KOPT-K1 (cell line): ENCODE results near the gene ENTPD5.

Source experiments
- H3K27ac ChIP-seq: fragments of 200-600 bp; sonication (generic); 2 replicates; pipeline ENCODE4 v1.5.1; 2016; ENCODE audit warnings: antibody characterized with exemption, mild to moderate bottlenecking, low read depth, low read length; ENCODE audit not compliant: poor library complexity, severe bottlenecking
- H3K36me3 ChIP-seq: fragments of 200-600 bp; sonication (generic); 2 replicates; pipeline ENCODE4 v1.5.1; 2017; ENCODE audit warnings: antibody characterized with exemption, mild to moderate bottlenecking, low read length, moderate library complexity; ENCODE audit not compliant: insufficient read depth
- H3K9me3 ChIP-seq: fragments of 200-600 bp; sonication (generic); 2 replicates; pipeline ENCODE4 v1.5.1; 2017; ENCODE audit warnings: antibody characterized with exemption, low read length, mild to moderate bottlenecking; ENCODE audit not compliant: insufficient read depth, poor library complexity, severe bottlenecking

Gene ENTPD5, protein sequence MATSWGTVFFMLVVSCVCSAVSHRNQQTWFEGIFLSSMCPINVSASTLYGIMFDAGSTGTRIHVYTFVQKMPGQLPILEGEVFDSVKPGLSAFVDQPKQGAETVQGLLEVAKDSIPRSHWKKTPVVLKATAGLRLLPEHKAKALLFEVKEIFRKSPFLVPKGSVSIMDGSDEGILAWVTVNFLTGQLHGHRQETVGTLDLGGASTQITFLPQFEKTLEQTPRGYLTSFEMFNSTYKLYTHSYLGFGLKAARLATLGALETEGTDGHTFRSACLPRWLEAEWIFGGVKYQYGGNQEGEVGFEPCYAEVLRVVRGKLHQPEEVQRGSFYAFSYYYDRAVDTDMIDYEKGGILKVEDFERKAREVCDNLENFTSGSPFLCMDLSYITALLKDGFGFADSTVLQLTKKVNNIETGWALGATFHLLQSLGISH

GRCh38 chr14:74018586-74019407, at the start of gene ENTPD5, which contains the start of gene BBOF1:
TSS of gene ENTPD5 (minus strand) at chr14:74019288. CDS start at chr14:73988102, 31,186 bp downstream.
TSS of gene BBOF1 (plus strand) at chr14:74019349. CDS start at chr14:74019479, 130 bp downstream.
- Histone ChIP-seq H3K9me3 (no peaks in the 10 kb centered on the region), H3K27ac (peak within 1 kb of the TSS; percentile 82), H3K36me3 (no peaks in the 10 kb centered on the region)

- H3K9me3 ChIP-seq, result no peaks in the 10 kb centered on the region
- no peaks in the 10 kb centered on the region; the same call in 1 of the 2 replicates for H3K36me3 ChIP-seq
- no peak overlapping the region for H3K27ac ChIP-seq
Measured at GRCh38 chr14:74065746-74066575, 46.9 kb upstream of the ENTPD5 start.

DNA sequence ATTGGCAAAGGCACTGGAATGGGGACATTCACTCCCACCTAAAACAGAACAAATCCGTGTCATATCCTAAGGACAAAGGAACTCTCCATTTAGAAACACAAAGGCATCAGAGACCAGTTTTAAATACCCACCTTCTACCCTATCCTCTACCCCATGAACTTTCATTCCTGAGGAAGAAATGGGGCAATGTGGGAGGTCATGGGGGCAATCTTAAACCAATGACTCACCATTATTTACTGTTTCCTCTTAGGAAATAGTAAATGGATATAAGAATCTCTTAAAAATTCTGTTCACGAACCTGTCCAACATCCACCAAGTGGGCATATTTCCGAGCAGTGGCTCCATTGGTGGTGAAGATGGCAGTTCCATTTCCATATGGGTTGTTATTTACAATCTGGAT, 45.8 kb upstream of the ENTPD5 start:
- Histone ChIP-seq H3K36me3 (no peaks in the 10 kb centered on the region; the same call in 1 of the 2 replicates), H3K27ac (no peak overlapping the region), H3K9me3 (no peaks in the 10 kb centered on the region)

DNA sequence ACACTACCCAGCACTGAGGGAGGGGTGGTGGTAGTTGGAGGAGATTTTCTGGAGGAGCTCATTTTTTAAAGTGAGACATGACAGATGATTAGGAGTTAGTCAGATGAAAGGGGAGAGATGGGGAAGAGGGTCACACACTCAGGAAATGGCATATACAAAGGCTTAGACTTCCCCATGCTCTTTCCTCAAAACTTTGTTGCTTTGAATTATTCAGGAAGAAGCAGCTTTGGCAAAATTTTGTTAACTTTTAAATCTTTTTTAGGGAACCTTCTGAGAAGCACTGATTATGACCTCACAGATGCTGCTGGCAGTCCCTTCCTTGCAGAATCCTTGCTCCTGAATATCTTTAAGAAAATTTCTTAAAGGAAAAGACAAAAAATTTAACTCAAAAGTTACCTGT, 45.3 kb upstream of the ENTPD5 start:
- H3K9me3 ChIP-seq, result no peaks in the 10 kb centered on the region
- H3K27ac ChIP-seq, result no peak overlapping the region
- no peaks in the 10 kb centered on the region; the same call in 1 of the 2 replicates for H3K36me3 ChIP-seq

GRCh38 chr14:74062809-74063150, 43.7 kb upstream of the ENTPD5 start:
- Histone ChIP-seq H3K36me3 (no peaks in the 10 kb centered on the region; the same call in 1 of the 2 replicates), H3K27ac (no peak overlapping the region), H3K9me3 (no peaks in the 10 kb centered on the region)

- no peaks in the 10 kb centered on the region for H3K36me3 ChIP-seq
Measured at GRCh38 chr14:74049876-74050495, 30.9 kb upstream of the ENTPD5 start.

DNA sequence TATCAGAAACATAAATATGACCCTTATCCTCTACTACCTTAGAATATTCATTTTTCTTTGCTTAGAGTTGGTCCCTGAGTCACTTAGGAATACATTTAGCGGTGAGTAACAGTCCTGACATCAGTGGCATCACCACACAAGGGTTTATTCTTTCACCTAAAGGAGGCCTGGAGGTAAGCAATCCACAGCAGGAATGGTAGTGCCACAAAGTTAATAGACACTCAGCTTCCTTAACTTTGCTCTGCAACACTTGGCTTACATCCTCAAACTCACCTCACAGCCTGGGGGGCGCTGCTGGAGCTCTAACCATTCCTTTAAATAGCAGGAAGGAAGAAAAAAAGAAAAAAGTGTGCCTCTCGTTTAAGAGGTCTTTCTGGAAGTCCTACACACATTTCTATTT, 29.2 kb upstream of the ENTPD5 start:
- Histone ChIP-seq H3K36me3 (no peaks in the 10 kb centered on the region), H3K9me3 (no peaks in the 10 kb centered on the region), H3K27ac (no peak overlapping the region)

More at GRCh38 chr14:74049876-74050495, 30.9 kb upstream of the ENTPD5 start:
- no peaks in the 10 kb centered on the region for H3K9me3 ChIP-seq
- no peak overlapping the region for H3K27ac ChIP-seq

DNA sequence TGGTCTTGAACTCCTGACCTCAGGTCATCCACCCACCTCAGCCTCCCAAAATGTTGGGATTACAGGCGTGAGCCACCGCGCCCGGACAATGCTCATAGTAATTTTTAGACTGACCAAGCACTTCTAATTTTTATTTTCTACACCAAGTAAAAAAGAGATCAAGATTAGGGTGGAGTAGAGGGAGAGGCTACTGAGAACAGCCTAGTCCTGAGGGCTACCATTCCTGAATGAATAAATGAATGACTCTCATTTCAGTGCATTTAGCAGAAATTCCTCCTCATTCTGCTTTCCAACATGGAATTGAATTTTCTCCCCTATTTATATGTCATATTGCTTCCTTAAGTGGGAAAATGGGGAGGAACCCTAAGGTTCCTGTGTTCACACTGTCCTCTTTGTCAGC, 26.4 kb upstream of the ENTPD5 start:
- Histone ChIP-seq H3K27ac (no peak overlapping the region), H3K36me3 (no peaks in the 10 kb centered on the region), H3K9me3 (no peaks in the 10 kb centered on the region)

DNA sequence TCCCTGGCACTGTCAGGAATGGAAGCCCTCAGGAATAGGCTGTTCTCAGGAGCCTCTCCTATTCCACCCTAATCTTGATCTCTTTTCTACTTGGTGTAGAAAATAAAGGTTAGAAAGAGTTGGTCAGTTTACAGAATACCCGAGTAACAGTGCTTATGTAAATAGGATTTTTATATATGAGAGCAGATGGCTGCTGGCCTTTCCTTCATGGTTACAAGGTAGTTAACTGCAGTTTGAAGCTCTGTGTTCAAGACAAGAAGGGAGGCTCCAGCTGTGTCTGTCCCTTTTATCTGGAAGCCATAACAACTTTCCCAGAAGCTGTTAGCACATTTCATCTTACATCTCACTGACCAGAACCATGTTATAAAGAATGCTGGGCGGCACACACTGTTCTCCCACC, 23.2 kb upstream of the ENTPD5 start:
- Histone ChIP-seq H3K36me3 (no peaks in the 10 kb centered on the region), H3K27ac (no peak overlapping the region), H3K9me3 (no peaks in the 10 kb centered on the region)

DNA sequence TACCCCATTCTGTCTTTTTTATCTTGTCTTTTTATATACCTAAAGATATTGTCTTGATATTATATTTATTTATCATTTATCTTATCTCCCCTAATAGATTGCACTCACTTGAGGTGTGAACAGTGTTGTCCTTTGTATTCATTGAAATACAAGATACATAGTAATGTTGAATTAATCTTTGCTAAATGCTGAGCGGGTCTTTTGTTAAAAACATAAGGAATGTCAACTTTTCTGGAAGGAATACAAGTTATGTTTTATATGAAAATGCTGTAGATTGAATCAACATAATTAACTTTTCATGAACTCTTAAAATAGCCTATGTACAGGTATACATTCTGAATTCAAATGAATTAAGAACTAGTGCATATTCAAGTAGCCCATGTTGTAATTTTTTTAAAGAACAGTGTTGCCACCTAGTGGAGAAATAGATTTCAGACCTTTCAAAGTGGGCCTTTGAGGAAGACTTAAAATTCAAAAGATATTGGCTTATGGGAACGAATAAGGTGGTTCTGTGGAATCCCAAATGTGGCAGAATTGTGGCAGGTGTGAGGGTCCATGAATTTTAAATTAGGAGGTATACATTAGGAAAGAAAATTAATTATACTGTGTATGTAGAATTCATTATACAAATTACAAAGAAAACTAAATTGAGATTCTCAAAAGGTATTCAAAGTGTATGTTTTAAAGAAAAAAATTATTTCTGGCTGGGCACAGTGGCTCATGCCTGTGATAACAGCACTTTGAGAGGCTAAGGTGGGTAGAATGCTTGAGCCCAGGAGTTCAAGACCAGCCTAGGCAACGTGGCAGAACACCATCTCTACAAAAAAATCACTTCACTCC, 19.2 kb upstream of the ENTPD5 start:
- Histone ChIP-seq H3K27ac (no peak overlapping the region), H3K9me3 (no peaks in the 10 kb centered on the region), H3K36me3 (no peaks in the 10 kb centered on the region)

DNA sequence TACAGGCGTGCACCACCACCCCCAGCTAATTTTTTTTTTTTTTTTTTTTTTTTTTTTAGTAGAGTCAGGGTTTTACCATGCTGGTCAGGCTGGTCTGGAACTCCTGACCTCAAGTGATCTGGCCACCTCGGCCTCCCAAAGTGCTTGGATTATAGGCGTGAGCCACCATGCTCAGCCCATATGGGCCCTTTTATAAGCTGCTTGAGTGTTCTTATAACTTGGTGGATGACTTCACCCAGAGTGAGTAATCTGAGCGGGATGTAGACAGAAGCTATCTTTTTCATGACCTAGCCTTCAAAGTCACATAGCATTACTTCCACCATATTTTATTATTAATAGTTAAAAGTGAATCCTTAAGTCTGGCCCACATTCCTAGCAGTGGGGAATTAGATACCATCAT, 16.5 kb upstream of the ENTPD5 start:
- Histone ChIP-seq H3K36me3 (no peaks in the 10 kb centered on the region), H3K9me3 (no peaks in the 10 kb centered on the region), H3K27ac (no peak overlapping the region)

DNA sequence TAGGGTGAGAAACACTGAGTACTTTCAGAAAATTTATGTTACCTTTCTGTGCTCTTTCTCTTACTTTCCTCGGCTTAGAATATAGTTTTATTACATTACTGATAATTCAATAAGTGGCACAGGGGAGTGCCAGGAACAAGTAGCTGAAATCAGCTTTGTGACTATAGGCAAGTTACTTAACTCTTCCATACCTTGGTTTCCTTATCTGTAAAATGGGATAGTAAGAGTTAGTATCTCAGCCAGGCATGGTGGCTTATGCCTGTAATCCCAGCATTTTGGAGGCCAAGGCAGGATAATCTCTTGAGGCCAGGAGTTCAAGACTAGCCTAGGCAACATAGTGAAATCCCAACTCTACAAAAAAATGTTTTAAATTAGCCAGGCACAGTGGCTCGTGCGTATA, 15.5 kb upstream of the ENTPD5 start:
- Histone ChIP-seq H3K36me3 (no peaks in the 10 kb centered on the region), H3K9me3 (no peaks in the 10 kb centered on the region), H3K27ac (no peak overlapping the region)

DNA sequence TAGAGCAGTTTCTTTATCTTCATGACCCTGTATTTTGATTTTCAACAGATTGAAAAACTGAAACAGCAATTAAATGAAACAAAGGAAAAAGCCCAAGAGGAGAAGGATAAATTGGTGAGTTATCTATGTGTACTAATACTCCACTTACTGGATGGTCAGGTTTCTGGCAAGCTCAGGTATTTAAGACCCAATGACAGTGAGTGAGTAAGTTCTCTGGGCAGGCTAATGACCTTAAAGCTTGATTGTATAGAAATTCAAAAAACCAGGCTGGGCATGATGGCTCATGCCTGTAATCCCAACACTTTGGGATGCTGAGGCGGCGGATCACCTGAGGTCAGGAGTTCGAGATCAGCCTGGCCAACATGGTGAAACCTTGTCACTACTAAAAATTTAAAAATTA, 10.0 kb upstream of the ENTPD5 start:
- H3K27ac ChIP-seq, result no peak overlapping the region
- H3K9me3 ChIP-seq, result no peaks in the 10 kb centered on the region
- no peaks in the 10 kb centered on the region for H3K36me3 ChIP-seq

GRCh38 chr14:74022346-74022745, 3.3 kb upstream of the ENTPD5 start:
- no peak overlapping the region for H3K27ac ChIP-seq
- H3K9me3 ChIP-seq, result no peaks in the 10 kb centered on the region

More at GRCh38 chr14:74022346-74022745, 3.3 kb upstream of the ENTPD5 start:
- no peaks in the 10 kb centered on the region for H3K36me3 ChIP-seq
